B cell (primary cell): ENCODE data around the gene PARP16. TPM values are rescaled to one million over a fixed set of nuclear protein-coding genes. Genes with fewer than 3 reads are reported as not detected.

Experiments
- ATAC-seq: fragments of 200-7000 bp; cut with Tn5 transposase; one replicate; pipeline ENCODE4 v1.10.0; 2021; ENCODE audit warnings: low read depth, mild to moderate bottlenecking, moderate number of reproducible peaks, moderate library complexity
- CTCF ChIA-PET: fragments of 350-600 bp; sonication (Branson Sonifier 250); formaldehyde crosslinking; loops from one replicate; lab custom pipeline; 2021; ENCODE audit warnings: antibody characterized with exemption, inconsistent platforms; lab: Charles Lee
- POLR2A ChIA-PET: fragments of 350-600 bp; sonication (Branson Sonifier 250); formaldehyde crosslinking; loops from one replicate; lab custom pipeline; 2021; ENCODE audit warnings: antibody characterized with exemption; lab: Charles Lee
- DNase-seq: peaks from one replicate; pipeline ENCODE4 v3.0.0; 2013
- H2AFZ ChIP-seq: 2 replicates; pipeline ENCODE4 v1.6.1; 2012; ENCODE audit warnings: mild to moderate bottlenecking, low read depth, low read length; ENCODE audit not compliant: insufficient read depth, poor library complexity, severe bottlenecking
- H3K27ac ChIP-seq, 2 donors: 1 replicate in 1 of 2; 2 replicates in 1 of 2; pipeline ENCODE4 v1.5.1; 2012 to 2013; ENCODE audit warnings: low read length in 2 of 2, mild to moderate bottlenecking in 2 of 2, moderate library complexity in 1 of 2
- H3K27me3 ChIP-seq, 4 experiments: fragments of 200-600 bp in 1 of 4; sonication (generic) in 1 of 4; replicated peaks in 1 of 4; 1 replicate in 2 of 4; 2 replicates in 2 of 4; pipeline versions ENCODE4 v1.6.1 to v1.7.0; 2013 to 2016; ENCODE audit warnings: low read length in 3 of 4, mild to moderate bottlenecking in 2 of 4, mixed read lengths in 1 of 4, moderate library complexity in 1 of 4; ENCODE audit not compliant: insufficient read depth in 4 of 4, control insufficient read depth in 3 of 4; ENCODE audit errors: control extremely low read depth in 1 of 4
- H3K36me3 ChIP-seq, 2 experiments: replicated peaks in 1 of 2; 1 replicate in 1 of 2; 2 replicates in 1 of 2; pipeline versions ENCODE4 v1.6.1 to v1.7.1; 2013; ENCODE audit warnings: low read length in 1 of 2; ENCODE audit not compliant: insufficient read depth in 2 of 2, control insufficient read depth in 1 of 2; ENCODE audit errors: control extremely low read depth in 1 of 2, extremely low read depth in 1 of 2
- H3K4me1 ChIP-seq, 2 donors: fragments of 200-600 bp in 1 of 2; sonication (generic) in 1 of 2; 1 replicate in 1 of 2; 2 replicates in 1 of 2; pipeline versions ENCODE4 v1.5.1 to v1.6.1; 2013 to 2017; ENCODE audit warnings: low read length in 2 of 2; ENCODE audit not compliant: control insufficient read depth in 2 of 2, insufficient read depth in 2 of 2
- H3K4me2 ChIP-seq: replicated peaks from 2 replicates; pipeline ENCODE3; 2012; ENCODE audit warnings: mild to moderate bottlenecking, low read depth, low read length; ENCODE audit not compliant: poor library complexity, severe bottlenecking
- H3K4me3 ChIP-seq, 5 experiments: fragments of 200-600 bp in 1 of 5; sonication (generic) in 1 of 5; 1 replicate in 3 of 5; 2 replicates in 2 of 5; pipeline versions ENCODE4 v1.5.1 to v1.7.0; 2011 to 2016; ENCODE audit warnings: low read length in 4 of 5, mild to moderate bottlenecking in 4 of 5, low read depth in 2 of 5, control low read depth in 1 of 5, moderate library complexity in 1 of 5; ENCODE audit not compliant: insufficient read depth in 1 of 5; ENCODE audit errors: control extremely low read depth in 1 of 5, extremely low read depth in 1 of 5
- H3K79me2 ChIP-seq: fragments of 200-600 bp; sonication (generic); one replicate; pipeline ENCODE4 v1.6.0; 2016; ENCODE audit warnings: low read length; ENCODE audit not compliant: control insufficient read depth, insufficient read depth
- H3K9ac ChIP-seq: fragments of 200-600 bp; sonication (generic); 2 replicates; pipeline ENCODE4 v1.6.1; 2017; ENCODE audit warnings: mild to moderate bottlenecking, low read length, moderate library complexity
- H3K9me3 ChIP-seq, 3 donors: one replicate each; pipeline versions ENCODE4 v1.6.1 to v1.7.1; 2013; ENCODE audit warnings: low read length in 2 of 3; ENCODE audit not compliant: control insufficient read depth in 2 of 3, insufficient read depth in 1 of 3; ENCODE audit errors: control extremely low read depth in 1 of 3
- H4K20me1 ChIP-seq: 2 replicates; pipeline ENCODE4 v1.6.0; 2012; ENCODE audit warnings: mild to moderate bottlenecking, low read length; ENCODE audit not compliant: insufficient read depth, control insufficient read depth, poor library complexity, severe bottlenecking
- H3K27ac Mint-ChIP-seq: one replicate; pipeline ENCODE4 v1.8.0; 2021; ENCODE audit warnings: mixed read lengths
- H3K27me3 Mint-ChIP-seq: one replicate; pipeline ENCODE4 v1.8.0; 2021; ENCODE audit warnings: mixed read lengths
- H3K4me1 Mint-ChIP-seq: one replicate; pipeline ENCODE4 v1.8.0; 2021; ENCODE audit warnings: mixed read lengths
- H3K4me3 Mint-ChIP-seq: one replicate; pipeline ENCODE4 v1.8.0; 2021; ENCODE audit warnings: mixed read lengths
- H3K9me3 Mint-ChIP-seq: one replicate; pipeline ENCODE4 v1.8.0; 2022; ENCODE audit warnings: mixed read lengths; ENCODE audit not compliant: insufficient read depth
- CTCF ChIP-seq: fragments of 200-600 bp; IDR thresholded peaks from one replicate; pipeline ENCODE4 v1.8.0; 2022; ENCODE audit warnings: antibody characterized with exemption, mild to moderate bottlenecking
- EZH2 ChIP-seq: IDR thresholded peaks from 2 replicates; pipeline ENCODE4 v1.6.1; 2012; ENCODE audit warnings: borderline replicate concordance, low read depth, mild to moderate bottlenecking, moderate library complexity, low read length; ENCODE audit not compliant: insufficient read depth, poor library complexity, severe bottlenecking
- WGBS: methylation state at CpG from one replicate; pipeline ENCODE4 v1.1.5; 2013; ENCODE audit warnings: missing lambda C conversion rate; ENCODE audit not compliant: insufficient coverage; 5-methylcytosine and 5-hydroxymethylcytosine counted together
- intact Hi-C: fragments of 100-400 bp; cut with micrococcal nuclease; formaldehyde crosslinking; loops from one replicate; pipeline ENCODE4 v1.10.0; 2022
- polyA plus RNA-seq: library from polyadenylated mRNA; depleted of rRNA; stranded (reverse); fragments of >200 nt; gene quantifications from 2 replicates; pipeline ENCODE4 v1.2.3, GENCODE V29; 2012
- total RNA-seq, 2 donors: library from RNA; stranded (reverse); fragments of 120-200 nt in 1 of 2; gene quantifications; 1 replicate in 1 of 2; 2 replicates in 1 of 2; pipeline versions ENCODE4 v1.2.3 to v1.2.4, GENCODE V29; 2013 to 2022

Gene PARP16
- total and polyA plus RNA-seq, 2 donors (not counting 1 experiment from before 2014, with no cell fraction given), result 18.2 to 19.1 TPM

DNA sequence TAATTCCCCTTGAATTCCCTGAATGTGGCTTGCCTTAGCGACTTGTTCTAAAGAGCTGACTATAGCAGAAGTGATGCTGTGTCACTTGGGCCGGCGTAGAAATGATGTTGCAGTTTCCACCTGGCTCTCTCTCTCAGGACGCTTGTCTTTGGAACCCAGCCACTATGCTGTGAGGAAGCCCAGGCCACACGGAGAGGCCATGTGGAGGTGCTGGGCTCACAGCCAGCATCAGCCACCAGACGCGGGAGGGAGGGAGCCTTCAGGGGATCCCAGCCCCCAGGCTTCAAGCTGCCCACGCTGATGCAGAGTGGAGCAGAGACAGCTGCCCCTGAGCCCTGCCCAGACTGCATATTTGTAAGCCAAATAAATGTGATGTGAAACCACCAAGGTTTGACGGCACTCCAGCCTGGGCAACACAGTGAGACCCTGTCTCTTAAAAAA lies 36.4 kb upstream of the PARP16 start:
- ATAC-seq, result no peak
- H3K27me3 Mint-ChIP-seq, result peaks cover 14% of the 10 kb centered on the region

More for the DNA sequence above, 36.4 kb upstream of the PARP16 start:
- Histone ChIP-seq H2AFZ (no peak overlapping the region), H3K9me3 (peaks cover 0 to 12% (median 0%) of the 10 kb centered on the region in 3 donors), H3K36me3 (no peaks in the 10 kb centered on the region), H4K20me1 (no peaks in the 10 kb centered on the region), H3K4me1 (peaks cover 0 to 3% of the 10 kb centered on the region in 2 donors), H3K27ac (no peak overlapping the region), H3K27me3 (peaks cover 0 to 6% (median 2%) of the 10 kb centered on the region in 4 experiments), H3K79me2 (no peaks in the 10 kb centered on the region), H3K4me2 (no peak overlapping the region), H3K4me3 (no peak overlapping the region), H3K9ac (no peak overlapping the region)
- no peak for DNase-seq
- intact Hi-C loops, result no loop called here
- WGBS, result 5% methylated on average over 8 of the region's 9 CpGs
- TF ChIP-seq EZH2, result no peak
- no peak for TF ChIP-seq CTCF
- no peak overlapping the region for H3K4me3 Mint-ChIP-seq
- ChIA-PET CTCF (interaction anchor here (0.7 to 6.7 kb wide), 4 partner anchors 25 to 272 kb away, joined by 3 to 165 read pairs (median 4); no protein-coding TSS in a partner anchor), POLR2A (no interaction called here)
- peaks cover 2% of the 10 kb centered on the region for H3K4me1 Mint-ChIP-seq
- H3K9me3 Mint-ChIP-seq, result no peaks in the 10 kb centered on the region
- H3K27ac Mint-ChIP-seq, result no peak overlapping the region
